Stimulated activated naive CD4-positive, alpha-beta T cell treated with Interleukin-2 at 50 U/mL for 16 hours (primary cell): ENCODE results near the gene CDH23.

Source experiments
- DNase-seq: peaks from one replicate; lab custom pipeline; 2025; lab: John Stamatoyannopoulos, UW

The CDH23 gene

DNA sequence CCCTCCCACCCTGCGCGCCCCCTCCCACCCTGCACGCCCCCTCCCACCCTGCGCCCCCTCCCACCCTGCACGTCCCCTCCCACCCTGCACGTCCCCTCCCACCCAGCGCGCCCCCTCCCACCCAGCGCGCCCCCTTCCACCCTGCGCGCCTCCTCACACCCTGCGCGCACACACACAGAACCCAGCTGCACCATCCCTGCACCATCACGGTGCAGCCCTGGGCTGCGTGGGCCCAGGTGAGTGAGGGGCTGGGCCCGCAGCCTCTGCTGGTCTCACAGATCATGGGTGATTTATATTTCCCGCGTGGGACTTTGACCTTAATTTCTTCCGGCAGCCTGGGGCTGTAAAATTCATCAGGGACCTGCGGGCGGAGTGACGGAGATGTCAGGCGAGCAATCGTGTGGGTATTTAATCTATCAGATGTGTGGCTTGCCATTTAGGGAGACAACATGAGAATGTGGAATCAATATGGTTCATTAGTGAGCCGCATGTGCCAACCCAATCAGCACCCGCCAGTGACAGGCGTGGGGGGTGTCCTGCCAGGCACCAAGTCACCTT is 265.1 kb downstream of the CDH23 start:
- no peak for DNase-seq

DNA sequence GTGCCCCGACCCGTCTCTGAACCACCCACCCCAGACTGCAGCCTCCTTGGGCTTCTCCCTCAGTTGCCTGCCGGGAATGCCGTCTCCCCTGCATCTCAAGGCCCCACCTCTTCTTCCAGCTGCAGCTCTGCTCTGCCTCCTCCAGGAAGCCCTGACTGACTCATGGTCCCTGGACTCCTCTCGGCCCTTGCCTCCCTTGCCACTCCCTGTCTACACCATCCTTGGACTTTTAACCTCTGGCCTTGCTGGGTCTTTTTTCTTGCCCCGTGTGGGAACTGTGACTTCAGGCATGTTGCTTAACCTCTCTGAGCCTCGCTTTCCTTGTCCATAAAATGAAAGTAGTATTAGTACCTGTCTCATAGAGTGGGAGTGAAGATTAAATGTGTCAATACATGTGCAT is 266.6 kb downstream of the CDH23 start:
- no peak for DNase-seq

DNA sequence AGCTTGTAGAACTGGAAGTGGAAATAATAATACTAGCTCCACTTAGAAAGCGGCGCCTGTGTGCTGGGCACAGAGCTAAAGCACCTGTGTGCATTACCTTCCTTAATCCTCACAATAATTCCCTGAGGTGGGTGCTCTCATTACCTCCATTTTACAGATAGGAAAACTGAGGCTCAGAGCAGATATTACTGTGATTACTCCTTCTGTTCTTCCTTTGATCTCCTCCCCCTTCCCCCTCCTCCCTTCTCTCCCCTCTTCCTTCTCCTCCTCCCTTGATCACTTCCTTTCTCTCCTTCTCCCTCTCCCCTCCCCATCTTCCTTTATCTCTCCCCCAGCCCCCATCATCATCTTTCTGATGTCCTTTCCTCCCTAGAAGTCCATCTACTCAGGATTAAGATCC is 267.9 kb downstream of the CDH23 start:
- no peak for DNase-seq

DNA sequence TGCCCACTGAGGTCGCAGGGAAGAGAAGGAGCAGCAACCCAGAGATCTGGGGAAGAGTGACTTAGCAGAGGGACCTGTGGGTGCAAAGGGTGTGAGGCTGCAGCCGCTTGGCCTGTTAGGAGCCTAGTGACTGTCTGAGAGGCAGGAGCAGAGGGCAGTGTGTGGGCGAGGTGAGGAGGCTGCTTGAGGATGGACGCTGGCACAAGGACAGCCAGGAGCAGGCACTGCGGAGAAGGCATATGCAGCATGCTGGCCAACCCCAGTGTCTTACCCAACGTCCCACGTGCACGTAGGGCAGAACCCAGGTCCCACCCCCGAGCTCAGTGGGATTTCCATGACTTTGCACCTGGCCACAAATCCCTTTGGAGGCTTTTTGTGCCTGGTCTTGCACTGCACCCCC is 268.7 kb downstream of the CDH23 start:
- DNase-seq: no peak

DNA sequence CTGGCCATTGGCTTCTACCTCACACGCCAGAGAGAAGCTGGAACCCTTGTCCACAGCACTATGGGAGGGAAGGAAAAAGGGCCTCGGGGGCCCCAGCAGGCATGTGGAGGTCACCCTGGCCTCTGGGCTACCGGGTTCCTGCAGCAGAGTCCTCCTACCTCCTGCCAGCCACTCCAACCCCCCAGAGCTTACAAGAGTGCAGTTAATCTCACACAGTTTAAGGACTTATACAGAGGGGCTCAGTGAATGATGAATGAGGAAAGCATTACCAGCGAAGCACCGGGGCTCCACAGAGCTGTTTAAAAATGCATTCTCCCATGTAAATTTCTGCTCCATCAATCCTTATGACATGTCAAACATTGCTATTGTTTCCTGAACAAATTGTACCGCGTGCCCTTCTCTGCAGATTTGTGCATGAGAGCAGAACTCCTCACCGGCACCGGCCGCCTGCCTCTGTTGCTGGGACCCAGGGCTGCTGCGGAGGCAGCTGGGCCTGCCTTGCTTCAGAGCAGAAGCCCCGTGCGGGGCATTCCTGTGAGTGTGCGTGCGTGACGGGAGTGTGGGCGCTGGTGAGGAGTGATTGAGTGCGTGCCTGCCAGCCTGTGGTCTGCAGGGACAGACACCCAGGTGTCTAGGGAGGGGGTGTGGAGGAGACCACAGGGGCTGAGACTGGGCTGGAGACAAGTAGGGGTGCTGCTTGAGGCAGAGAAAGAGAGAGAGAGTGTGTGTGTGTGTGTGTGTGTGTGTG is 270.1 kb downstream of the CDH23 start:
- DNase-seq: no peak

DNA sequence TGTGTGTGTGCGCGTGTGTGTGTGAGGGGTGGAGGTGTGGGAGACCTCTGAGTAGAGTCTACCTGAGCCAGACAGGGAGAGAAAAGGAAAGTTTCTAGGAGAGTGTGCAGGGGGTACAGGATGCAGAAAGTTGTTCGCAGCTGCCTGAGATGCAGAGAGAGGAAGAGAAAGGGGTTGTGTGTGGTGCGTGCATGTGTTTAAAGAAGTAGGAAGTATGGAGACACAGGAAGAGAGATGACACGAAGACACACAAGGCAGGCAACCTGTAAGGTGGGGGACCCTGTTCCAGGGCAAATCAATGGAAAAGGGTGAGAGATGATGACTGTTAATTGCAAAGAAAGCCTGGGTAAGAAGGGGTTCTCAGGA is 270.6 kb downstream of the CDH23 start:
- no peak for DNase-seq

DNA sequence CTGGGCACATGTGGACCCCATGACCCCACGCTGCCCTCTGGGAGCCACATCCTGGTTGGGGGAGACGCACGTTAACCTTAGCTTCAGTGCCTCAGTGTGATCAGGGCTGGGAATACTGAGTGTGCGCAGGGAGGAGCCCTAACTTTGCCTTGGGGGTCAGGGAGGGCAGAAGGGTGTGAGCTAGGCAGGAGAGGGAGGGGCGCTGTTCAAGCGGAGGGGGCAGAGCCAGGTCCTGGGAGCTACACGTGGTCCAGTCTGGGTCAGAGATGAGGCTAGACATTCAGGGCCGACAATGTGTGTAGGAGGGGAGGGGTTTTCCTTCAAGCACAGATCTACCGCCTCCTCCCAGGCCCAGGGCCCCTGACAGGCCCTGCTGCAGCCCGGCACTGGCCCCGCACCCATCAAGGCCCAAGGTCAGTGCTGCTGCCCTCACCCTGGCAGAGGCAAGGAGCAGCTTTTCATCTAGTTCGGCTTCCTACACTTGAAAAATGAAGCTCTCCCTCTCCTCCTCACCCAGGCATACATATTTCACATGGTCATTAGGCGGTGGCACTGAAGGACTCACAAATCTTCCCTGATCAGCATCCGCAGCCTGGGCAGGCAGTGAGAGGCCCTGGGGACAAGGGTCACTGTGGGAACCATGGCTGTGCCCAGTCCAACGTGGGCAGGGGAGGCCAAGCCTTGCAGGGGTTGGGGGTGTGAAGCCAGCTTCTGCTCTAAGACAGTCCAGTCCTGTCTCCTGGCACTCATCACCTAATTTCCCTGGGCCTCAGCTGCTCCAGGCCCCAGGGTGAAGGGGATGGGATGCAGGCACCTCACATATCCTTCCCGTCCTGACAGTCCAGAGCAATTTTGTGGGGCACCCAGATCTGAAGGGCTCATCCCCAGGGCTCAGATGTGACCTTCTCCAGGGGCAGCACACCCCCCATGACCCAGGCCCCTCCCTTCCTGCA is 275.6 kb downstream of the CDH23 start:
- no peak for DNase-seq

DNA sequence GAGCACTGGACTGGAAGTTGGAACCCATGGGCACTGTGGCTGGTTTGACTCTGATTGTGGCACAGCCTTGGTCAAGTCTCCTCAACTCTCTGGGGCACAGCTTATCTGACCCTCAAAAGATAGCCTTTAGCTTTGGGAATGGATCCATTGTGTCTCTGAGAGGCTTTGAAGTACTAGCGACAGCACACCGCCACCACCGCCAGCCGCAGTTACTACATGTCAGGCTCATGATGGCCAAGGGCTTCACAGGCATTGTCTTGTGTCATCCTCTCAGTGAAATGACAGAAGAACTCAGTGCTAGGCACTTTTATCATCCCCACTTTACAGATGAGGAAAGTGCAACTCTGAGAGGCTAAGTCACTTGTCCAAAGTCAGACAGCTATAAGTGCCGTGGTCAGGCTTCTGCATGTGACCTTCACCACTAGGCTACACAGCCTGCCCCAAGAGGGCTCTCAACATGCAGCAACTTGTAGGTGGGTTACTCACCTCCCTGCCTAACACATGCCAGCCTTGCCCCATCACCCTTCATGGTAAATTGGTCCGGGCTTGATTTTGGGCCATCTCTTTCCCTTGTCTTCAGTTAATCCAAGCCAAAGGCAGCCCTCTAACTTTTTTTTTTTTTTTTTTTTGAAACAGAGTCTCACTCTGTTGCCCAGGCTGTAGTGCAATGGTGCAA is 278.7 kb downstream of the CDH23 start:
- DNase-seq: no peak

DNA sequence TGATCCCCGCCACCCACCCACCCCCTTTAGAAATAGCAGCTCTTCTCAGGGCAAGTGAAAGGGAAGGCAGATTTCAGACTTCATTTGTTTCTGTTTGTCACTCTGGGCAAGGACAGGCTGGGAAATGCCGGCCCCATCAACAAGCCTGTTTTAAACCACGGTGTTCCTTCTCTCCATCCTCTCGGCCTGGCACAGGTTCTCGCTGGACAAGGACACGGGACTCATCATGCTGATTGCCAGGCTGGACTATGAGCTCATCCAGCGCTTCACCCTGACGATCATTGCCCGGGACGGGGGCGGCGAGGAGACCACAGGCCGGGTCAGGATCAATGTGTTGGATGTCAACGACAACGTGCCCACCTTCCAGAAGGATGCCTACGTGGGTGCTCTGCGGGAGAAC is 280.5 kb downstream of the CDH23 start:
- no peak for DNase-seq

DNA sequence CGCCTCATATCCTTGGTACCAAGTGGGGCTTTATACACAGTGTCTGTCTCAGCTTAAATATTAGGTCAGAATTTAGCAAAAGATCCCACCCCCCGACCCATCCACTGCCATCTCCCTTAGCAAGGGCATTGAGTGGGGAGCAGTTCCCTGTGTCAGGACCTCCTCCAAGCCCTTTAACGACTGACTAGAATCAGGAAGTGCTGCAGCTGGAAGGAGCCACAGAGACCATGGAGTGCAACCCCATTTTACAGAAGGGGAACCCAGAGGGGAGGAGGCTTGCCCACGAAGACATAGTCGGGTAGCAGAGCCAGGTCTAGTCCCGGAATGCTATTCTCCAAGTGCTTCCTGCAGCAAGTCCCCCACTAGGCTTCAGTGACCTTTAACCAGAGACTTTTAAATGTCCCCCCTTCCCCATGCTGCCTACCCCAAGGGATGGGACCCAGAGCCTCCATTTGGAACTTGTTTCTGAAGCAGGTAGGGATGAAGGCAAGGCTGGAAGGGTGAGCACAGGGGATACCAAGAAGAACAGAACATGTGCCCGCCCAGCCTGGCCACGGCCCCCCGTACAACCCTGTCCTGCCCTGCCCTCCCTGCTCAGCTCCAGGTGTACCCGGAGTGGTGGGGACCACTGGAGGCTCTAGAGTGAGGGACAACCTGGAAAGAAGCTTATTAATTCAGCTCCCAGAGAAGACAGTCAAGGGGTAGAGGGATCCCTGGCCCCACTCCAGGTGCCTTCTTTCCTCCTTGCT is 281.5 kb downstream of the CDH23 start:
- DNase-seq: no peak

DNA sequence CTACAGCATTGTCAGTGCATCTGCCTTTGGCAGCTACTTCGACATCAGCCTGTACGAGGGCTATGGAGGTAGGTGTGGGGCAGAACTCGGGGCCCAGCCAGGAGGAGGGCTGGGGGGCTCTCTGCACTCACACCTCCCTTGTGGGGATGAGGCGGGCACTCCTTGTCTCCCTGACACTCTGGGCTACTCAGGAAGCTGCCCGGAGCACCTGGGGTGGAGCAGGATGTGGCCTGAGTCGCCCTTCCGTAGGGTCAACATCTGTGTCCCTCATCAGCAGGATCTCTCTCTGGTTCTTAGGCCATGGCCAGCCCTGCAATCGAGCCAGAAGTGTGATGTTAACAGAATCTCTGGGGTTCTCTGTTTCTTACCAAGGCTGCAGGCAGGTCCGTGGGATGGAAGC is 282.7 kb downstream of the CDH23 start:
- DNase-seq: no peak

DNA sequence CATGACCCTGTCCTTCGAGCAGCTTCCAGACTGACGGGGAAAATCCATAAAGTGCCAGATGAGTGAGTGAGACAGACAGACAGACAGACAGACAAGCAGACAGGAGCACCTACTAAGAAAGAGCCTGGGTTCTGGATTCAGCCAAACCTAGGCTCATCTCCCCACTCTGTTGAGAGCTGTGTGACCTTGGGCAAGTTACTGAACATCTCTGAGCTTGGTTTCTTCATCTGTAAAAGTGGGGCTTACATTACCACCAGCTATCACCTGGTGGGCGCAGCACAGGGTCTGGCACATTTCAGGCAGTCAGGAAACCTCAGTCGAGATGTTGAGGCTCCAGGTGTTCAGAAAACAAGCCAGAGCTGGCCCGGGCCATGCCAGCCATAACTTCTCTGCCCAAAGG is 285.3 kb downstream of the CDH23 start:
- DNase-seq: no peak

DNA sequence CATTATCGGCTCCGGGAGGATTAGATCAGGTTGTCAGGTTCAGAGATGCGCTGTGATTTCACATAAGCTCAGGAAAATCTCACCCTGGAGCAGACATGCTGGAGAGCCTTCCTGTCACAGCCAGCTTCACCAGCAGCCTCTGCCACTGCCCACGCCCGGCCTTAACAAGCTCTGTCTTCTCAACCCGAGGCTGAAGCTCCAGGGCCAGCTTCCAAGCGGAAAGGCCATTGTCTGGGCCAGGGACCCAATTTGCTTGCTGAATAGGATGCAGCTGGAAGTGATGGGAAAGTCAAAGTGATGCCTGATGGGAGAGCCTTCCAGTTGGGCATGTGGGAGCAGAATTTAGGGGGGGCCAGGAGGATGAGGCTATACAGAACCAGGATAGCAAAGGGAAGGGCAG is 286.6 kb downstream of the CDH23 start:
- DNase-seq: no peak

DNA sequence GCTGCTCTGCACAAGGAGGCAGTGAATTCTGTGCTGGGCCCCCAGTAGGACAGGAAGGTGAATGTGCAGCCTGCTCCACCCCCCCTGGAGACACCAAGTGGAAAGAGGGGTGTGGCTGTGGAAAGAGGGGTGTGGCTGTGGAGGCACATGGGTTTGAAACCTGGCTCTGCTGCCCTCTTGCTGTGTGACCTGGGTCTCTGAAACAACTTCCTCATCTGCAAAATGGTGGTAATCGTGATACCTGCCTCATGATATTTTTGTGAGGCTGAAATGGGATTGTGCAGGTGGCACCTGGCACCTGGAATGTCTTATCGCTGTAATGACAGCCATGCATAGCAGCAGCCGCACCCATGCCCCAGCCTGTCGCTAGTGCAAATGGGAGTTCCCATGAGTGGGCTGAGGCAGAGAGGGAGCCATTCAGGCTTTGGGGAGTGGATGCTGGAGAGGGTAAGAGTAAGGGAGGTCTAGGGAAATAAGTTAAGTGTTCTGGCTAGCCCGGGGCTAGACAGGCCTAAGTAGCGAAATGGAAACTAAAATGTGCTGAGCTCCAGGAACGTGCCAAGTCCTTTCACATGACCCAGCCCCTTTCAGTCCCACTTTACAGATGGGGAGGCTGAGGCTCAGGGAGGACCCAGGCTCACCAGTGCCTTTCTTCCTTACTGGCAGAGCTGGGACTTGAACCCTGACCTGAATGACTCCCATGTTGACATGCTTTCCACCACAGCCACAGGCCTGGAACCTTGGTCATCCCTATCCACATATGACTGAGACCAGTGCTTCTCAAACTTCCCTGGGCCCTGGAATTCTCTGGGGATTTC is 287.8 kb downstream of the CDH23 start:
- DNase-seq: no peak

DNA sequence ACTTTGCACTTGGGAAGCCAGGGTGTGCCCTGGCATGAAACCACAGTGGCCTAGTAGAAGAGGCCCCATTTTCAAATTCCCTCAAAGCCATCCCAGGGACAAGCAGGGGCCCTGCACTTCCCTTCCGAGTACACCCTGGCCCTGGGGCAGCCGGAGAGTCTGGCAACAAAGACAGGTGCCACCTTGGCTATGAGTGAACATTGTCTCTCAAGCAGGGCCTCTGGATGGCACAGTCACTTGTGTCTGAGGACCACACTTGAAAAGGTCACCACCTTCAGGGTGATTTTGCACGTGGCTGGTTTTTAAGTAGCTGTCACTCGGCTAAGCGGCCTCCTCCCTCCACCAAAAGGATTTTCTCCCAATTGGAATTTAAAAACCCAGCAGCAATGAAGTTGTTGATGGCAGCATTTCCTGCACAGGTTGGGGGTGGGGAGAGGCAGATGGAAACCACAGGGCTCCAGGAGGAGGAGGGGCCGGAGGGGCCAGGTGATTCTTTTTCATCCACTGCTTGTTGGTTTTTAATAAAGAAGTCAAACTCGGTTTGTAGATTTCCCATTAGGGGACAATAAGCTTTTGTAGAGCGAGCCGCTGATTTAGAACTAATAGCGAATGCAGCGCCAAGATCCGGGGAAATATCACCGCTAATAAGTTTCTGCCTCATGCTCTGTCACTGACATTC is 289.0 kb downstream of the CDH23 start:
- no peak for DNase-seq

DNA sequence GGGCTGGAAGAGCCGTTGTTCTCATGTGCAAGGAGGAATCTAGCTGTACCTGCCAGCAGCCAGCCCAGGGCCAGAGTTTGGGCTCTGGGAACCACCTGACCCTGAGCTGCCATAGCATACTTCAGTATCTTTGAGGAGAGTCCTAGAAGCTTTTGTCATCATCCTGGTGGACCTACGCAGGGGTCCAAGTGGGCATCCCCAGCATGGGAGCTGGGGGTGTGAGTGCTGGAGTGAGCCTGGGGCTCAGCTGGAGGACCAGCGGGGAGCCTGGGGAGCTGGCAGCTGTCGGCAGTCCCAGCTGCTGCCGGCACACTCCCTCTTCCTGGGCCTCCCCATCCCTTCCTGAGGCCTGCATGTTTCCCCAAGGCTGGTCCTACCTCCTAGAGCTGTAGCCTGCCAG is 290.4 kb downstream of the CDH23 start:
- no peak for DNase-seq

DNA sequence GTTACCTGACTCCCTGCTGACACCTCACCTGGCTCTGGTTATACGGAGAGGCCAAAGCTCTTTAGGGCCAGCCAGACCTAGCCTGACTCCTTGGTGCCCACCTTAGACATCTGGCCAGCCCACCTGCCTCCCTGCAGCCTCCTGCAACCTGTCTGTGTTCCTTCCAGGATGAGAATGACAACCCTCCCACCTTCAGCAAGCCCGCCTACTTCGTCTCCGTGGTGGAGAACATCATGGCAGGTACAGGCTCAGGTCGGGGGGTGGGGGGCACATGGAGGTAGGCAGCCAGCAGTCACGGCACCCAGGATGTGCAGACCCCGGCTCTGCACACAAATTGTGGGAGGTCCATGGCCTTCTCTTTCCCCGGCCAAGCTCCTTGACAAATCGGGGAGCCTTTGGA is 290.8 kb downstream of the CDH23 start:
- DNase-seq: no peak

DNA sequence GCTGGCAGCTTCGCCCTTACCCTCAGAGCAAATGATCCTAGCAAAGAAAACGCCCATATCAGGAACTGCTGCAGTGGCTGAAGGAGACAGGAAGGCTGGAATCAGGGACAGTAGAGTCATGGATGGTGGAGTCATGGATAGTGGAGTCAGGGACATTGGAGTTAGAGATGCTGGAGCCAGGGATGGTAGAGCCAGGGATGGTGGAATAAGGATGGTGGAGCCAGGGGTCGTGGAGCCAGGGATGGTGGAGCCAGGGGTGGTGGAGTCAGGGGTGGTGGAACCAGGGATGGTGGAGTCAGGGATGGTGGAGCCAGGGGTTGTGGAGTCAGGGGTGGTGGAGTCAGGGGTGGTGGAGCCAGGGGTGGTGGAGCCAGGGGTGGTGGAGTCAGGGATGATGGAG is 291.5 kb downstream of the CDH23 start:
- no peak for DNase-seq

DNA sequence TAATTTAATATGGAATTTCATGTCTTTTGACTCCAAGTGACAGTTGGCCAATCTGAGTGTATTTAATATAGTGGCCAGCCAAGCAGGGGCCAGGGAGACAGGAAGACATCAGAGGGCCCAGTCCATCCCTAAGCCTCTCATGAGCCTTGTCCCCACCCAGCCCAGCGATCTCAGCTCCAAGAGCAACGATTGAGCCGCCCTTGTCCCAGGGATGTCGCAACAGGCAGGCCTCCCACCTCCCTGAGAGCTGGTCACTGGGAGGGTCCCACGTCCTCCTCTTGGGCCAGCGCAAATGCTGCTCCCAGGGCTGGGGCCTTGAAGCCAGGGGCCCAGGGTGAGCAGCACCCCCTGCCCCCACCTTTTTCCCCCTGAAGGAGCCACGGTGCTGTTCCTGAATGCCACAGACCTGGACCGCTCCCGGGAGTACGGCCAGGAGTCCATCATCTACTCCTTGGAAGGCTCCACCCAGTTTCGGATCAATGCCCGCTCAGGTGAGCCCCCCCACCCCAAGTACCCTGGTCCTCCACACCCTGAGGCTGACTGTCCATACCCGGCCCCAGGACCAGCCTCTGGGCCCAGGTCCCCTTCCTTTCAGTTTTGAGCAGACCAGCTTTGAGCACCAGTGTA is 293.5 kb downstream of the CDH23 start:
- no peak for DNase-seq

DNA sequence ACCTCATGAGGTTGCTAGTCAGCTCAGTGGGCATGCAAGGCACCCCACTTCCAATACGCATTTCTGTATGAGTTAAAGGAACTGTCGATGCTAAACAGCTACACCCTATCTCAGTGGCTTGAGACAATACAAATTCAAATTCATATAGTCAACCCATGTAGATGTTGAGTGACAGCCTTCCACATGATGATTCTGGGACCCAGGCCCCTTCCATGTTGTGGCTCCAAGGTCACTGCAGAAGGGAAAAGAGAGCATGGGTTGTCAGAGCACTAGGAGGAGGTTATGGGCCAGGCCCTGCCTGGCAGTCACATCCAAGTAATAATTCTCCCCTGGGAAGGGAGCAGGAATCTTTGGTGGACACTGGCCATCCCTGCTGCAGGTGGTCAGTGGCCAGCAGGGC is 294.7 kb downstream of the CDH23 start:
- no peak for DNase-seq
